Loucy (cell line): ENCODE results near the gene SORCS1.

Source experiments
- H2AFZ ChIP-seq: fragments of 200-600 bp; sonication (generic); 2 replicates; pipeline ENCODE4 v1.6.0; 2016; ENCODE audit warnings: antibody characterized with exemption, mild to moderate bottlenecking, low read length, moderate library complexity
- H3F3A ChIP-seq: fragments of 200-600 bp; 2 replicates; pipeline ENCODE4 v1.6.0; 2016; ENCODE audit warnings: antibody characterized with exemption, low read depth, mild to moderate bottlenecking
- H3K27me3 ChIP-seq: fragments of 200-600 bp; sonication (generic); 2 replicates; pipeline ENCODE4 v1.6.1; 2014; ENCODE audit warnings: low read length, mild to moderate bottlenecking; ENCODE audit not compliant: insufficient read depth, poor library complexity, severe bottlenecking
- H3K36me3 ChIP-seq: fragments of 200-600 bp; sonication (generic); 2 replicates; pipeline ENCODE4 v1.6.1; 2016; ENCODE audit warnings: low read length; ENCODE audit not compliant: insufficient read depth
- H3K4me1 ChIP-seq: fragments of 200-600 bp; sonication (generic); 2 replicates; pipeline ENCODE4 v1.5.1; 2014; ENCODE audit warnings: low read length, mild to moderate bottlenecking; ENCODE audit not compliant: insufficient read depth, poor library complexity, severe bottlenecking
- H3K4me2 ChIP-seq: fragments of 200-600 bp; sonication (generic); 2 replicates; pipeline ENCODE4 v1.6.0; 2014; ENCODE audit warnings: antibody characterized with exemption, low read length, low read depth, mild to moderate bottlenecking; ENCODE audit not compliant: poor library complexity, severe bottlenecking
- H3K4me3 ChIP-seq: fragments of 200-600 bp; sonication (generic); 2 replicates; pipeline ENCODE4 v1.5.1; 2014; ENCODE audit warnings: low read length, mild to moderate bottlenecking, mixed read lengths; ENCODE audit not compliant: poor library complexity, severe bottlenecking
- H3K79me2 ChIP-seq: fragments of 200-600 bp; sonication (generic); 2 replicates; pipeline ENCODE4 v1.6.1; 2014; ENCODE audit warnings: low read length; ENCODE audit not compliant: insufficient read depth
- H3K9ac ChIP-seq: fragments of 200-600 bp; sonication (generic); 2 replicates; pipeline ENCODE4 v1.6.0; 2014; ENCODE audit warnings: mild to moderate bottlenecking, low read depth, low read length, moderate library complexity; ENCODE audit not compliant: poor library complexity, severe bottlenecking
- H3K9me2 ChIP-seq: fragments of 200-600 bp; sonication (generic); replicated peaks from 2 replicates; pipeline ENCODE4 v1.6.1; 2016; ENCODE audit warnings: low read depth, low read length, mixed read lengths
- H3K9me3 ChIP-seq: fragments of 200-600 bp; sonication (generic); 2 replicates; pipeline ENCODE4 v1.6.1; 2014; ENCODE audit warnings: mild to moderate bottlenecking, antibody characterized with exemption, low read length, low read depth; ENCODE audit not compliant: insufficient read depth
- H4K20me1 ChIP-seq: fragments of 200-600 bp; sonication (generic); 2 replicates; pipeline ENCODE4 v1.6.0; 2014; ENCODE audit warnings: antibody characterized with exemption, low read length, mild to moderate bottlenecking; ENCODE audit not compliant: insufficient read depth, poor library complexity, severe bottlenecking
- CTCF ChIP-seq: fragments of 200-600 bp; sonication (generic); conservative IDR thresholded peaks from 2 replicates; pipeline ENCODE4 v1.5.1; 2014; ENCODE audit warnings: mild to moderate bottlenecking, antibody characterized with exemption, low read length
- EZH2phosphoT487 ChIP-seq: fragments of 200-600 bp; IDR thresholded peaks from 2 replicates; pipeline ENCODE4 v1.6.1; 2018; ENCODE audit warnings: antibody characterized with exemption, mild to moderate bottlenecking, moderate library complexity, borderline replicate concordance

SORCS1 gene

GRCh38 chr10:106566873-106567272, 597.6 kb downstream of the SORCS1 start:
- TF ChIP-seq EZH2phosphoT487: no peak
- no peak for TF ChIP-seq CTCF
- no peaks in the 10 kb centered on the region for H3K27me3 ChIP-seq
- H4K20me1 ChIP-seq: no peaks in the 10 kb centered on the region
- no peaks in the 10 kb centered on the region for H3K4me1 ChIP-seq
- H3K9me2 ChIP-seq: no peaks in the 10 kb centered on the region
- no peak overlapping the region for H3K4me2 ChIP-seq
- no peak overlapping the region for H3K4me3 ChIP-seq
- H3K9me3 ChIP-seq: no peaks in the 10 kb centered on the region
- H2AFZ ChIP-seq: no peak overlapping the region
- no peaks in the 10 kb centered on the region for H3K36me3 ChIP-seq
- no peak overlapping the region for H3K9ac ChIP-seq
- no peaks in the 10 kb centered on the region for H3K79me2 ChIP-seq
- no peaks in the 10 kb centered on the region for H3F3A ChIP-seq

GRCh38 chr10:106565546-106565945, 599.0 kb downstream of the SORCS1 start:
- Histone ChIP-seq H3K9me3 (no peaks in the 10 kb centered on the region), H3K4me3 (no peak overlapping the region), H3K9me2 (no peaks in the 10 kb centered on the region), H3K36me3 (no peaks in the 10 kb centered on the region), H3K4me2 (no peak overlapping the region), H3K27me3 (no peaks in the 10 kb centered on the region), H2AFZ (no peak overlapping the region), H3K4me1 (no peaks in the 10 kb centered on the region), H4K20me1 (no peaks in the 10 kb centered on the region), H3F3A (no peaks in the 10 kb centered on the region), H3K79me2 (no peaks in the 10 kb centered on the region), H3K9ac (no peak overlapping the region)
- TF ChIP-seq CTCF: no peak

GRCh38 chr10:106563384-106563783, 601.1 kb downstream of the SORCS1 start:
- H3K79me2 ChIP-seq: no peaks in the 10 kb centered on the region
- no peaks in the 10 kb centered on the region for H3K9me2 ChIP-seq
- no peak overlapping the region for H3K9ac ChIP-seq
- H4K20me1 ChIP-seq: no peaks in the 10 kb centered on the region
- no peaks in the 10 kb centered on the region for H3K36me3 ChIP-seq
- no peak overlapping the region for H3K4me2 ChIP-seq
- TF ChIP-seq EZH2phosphoT487: no peak
- TF ChIP-seq CTCF: no peak
- no peaks in the 10 kb centered on the region for H3K9me3 ChIP-seq
- no peak overlapping the region for H3K4me3 ChIP-seq
- no peaks in the 10 kb centered on the region for H3K27me3 ChIP-seq
- H3K4me1 ChIP-seq: no peaks in the 10 kb centered on the region
- H2AFZ ChIP-seq: no peak overlapping the region
- H3F3A ChIP-seq: no peaks in the 10 kb centered on the region
